ENCODE measurements around the gene ABCA2.

ABCA2 gene

GRCh38 chr9:136991993-136992818 is 35.8 kb downstream of the ABCA2 start, which contains the start of gene PAXX:
PAXX (plus strand) TSS chr9:136992422; CDS start chr9:136992444, 22 bp downstream.
- peaks cover 17% of the 10 kb centered on the region for H3K4me1 ChIP-seq (ENCODE audit: control insufficient read depth, insufficient read depth, low read length)
- peak within 1 kb of the TSS; percentile 74 for H3K4me3 ChIP-seq (ENCODE audit: low read depth, low read length)
- peak within 1 kb of the TSS; percentile 56 for H3K9ac ChIP-seq (ENCODE audit: low read length)
- H3K36me3 ChIP-seq (ENCODE audit: control insufficient read depth, insufficient read depth, low read length): no peaks in the 10 kb centered on the region
- H3K27ac ChIP-seq (ENCODE audit: low read depth, low read length): no peak within 1 kb of the TSS; the same call in 1 of the 2 replicates
- H3K9me3 ChIP-seq (ENCODE audit: control insufficient read depth, insufficient read depth, low read depth, low read length): peaks cover 11% of the 10 kb centered on the region
- H3K27me3 ChIP-seq (ENCODE audit: control insufficient read depth, insufficient read depth, low read length): peaks cover 23% of the 10 kb centered on the region

- Histone ChIP-seq H3K27me3 (ENCODE audit: control insufficient read depth, insufficient read depth, low read length) (peaks cover 18% of the 10 kb centered on the region), H3K9me3 (ENCODE audit: control insufficient read depth, insufficient read depth, low read depth, low read length) (peaks cover 11% of the 10 kb centered on the region), H3K36me3 (ENCODE audit: control insufficient read depth, insufficient read depth, low read length) (no peaks in the 10 kb centered on the region), H3K27ac (ENCODE audit: low read depth, low read length) (no peak overlapping the region), H3K4me3 (ENCODE audit: low read depth, low read length) (no peak overlapping the region), H3K9ac (ENCODE audit: low read length) (no peak overlapping the region), H3K4me1 (ENCODE audit: control insufficient read depth, insufficient read depth, low read length) (peaks cover 4% of the 10 kb centered on the region; the same call in 1 of the 2 replicates)
These were observed 37.7 kb downstream of the ABCA2 start for GRCh38 chr9:136990242-136990911.

GRCh38 chr9:136988872-136989271 is 39.2 kb downstream of the ABCA2 start:
- H3K4me3 ChIP-seq (ENCODE audit: low read depth, low read length): no peak overlapping the region
- H3K9me3 ChIP-seq (ENCODE audit: control insufficient read depth, insufficient read depth, low read depth, low read length): peaks cover 11% of the 10 kb centered on the region
- H3K4me1 ChIP-seq (ENCODE audit: control insufficient read depth, insufficient read depth, low read length): peaks cover 8% of the 10 kb centered on the region
- no peak overlapping the region for H3K27ac ChIP-seq (ENCODE audit: low read depth, low read length)
- no peaks in the 10 kb centered on the region for H3K36me3 ChIP-seq (ENCODE audit: control insufficient read depth, insufficient read depth, low read length)
- peaks cover 19% of the 10 kb centered on the region; the same call in 1 of the 2 replicates for H3K27me3 ChIP-seq (ENCODE audit: control insufficient read depth, insufficient read depth, low read length)
- no peak overlapping the region for H3K9ac ChIP-seq (ENCODE audit: low read length)

GRCh38 chr9:136985853-136986252 is 42.2 kb downstream of the ABCA2 start:
- no peaks in the 10 kb centered on the region for H3K36me3 ChIP-seq (ENCODE audit: control insufficient read depth, insufficient read depth, low read length)
- no peak overlapping the region for H3K27ac ChIP-seq (ENCODE audit: low read depth, low read length)
- peaks cover 22% of the 10 kb centered on the region; the same call in 1 of the 2 replicates for H3K27me3 ChIP-seq (ENCODE audit: control insufficient read depth, insufficient read depth, low read length)
- H3K9me3 ChIP-seq (ENCODE audit: control insufficient read depth, insufficient read depth, low read depth, low read length): peaks cover 8% of the 10 kb centered on the region
- no peak overlapping the region for H3K9ac ChIP-seq (ENCODE audit: low read length)
- peaks cover 4% of the 10 kb centered on the region for H3K4me1 ChIP-seq (ENCODE audit: control insufficient read depth, insufficient read depth, low read length)
- H3K4me3 ChIP-seq (ENCODE audit: low read depth, low read length): no peak overlapping the region

GRCh38 chr9:136985027-136985602 is 42.9 kb downstream of the ABCA2 start:
- Histone ChIP-seq H3K4me1 (ENCODE audit: control insufficient read depth, insufficient read depth, low read length) (peaks cover 4% of the 10 kb centered on the region), H3K4me3 (ENCODE audit: low read depth, low read length) (peak overlapping the region; percentile 46), H3K9me3 (ENCODE audit: control insufficient read depth, insufficient read depth, low read depth, low read length) (peaks cover under 1% of the 10 kb centered on the region; the same call in 1 of the 2 replicates), H3K27ac (ENCODE audit: low read depth, low read length) (no peak overlapping the region), H3K9ac (ENCODE audit: low read length) (no peak overlapping the region), H3K36me3 (ENCODE audit: control insufficient read depth, insufficient read depth, low read length) (no peaks in the 10 kb centered on the region), H3K27me3 (ENCODE audit: control insufficient read depth, insufficient read depth, low read length) (peaks cover 22% of the 10 kb centered on the region; the same call in 1 of the 2 replicates)

- H3K9me3 ChIP-seq (ENCODE audit: control insufficient read depth, insufficient read depth, low read depth, low read length): no peaks in the 10 kb centered on the region
- H3K36me3 ChIP-seq (ENCODE audit: control insufficient read depth, insufficient read depth, low read length): no peaks in the 10 kb centered on the region
- no peak overlapping the region for H3K9ac ChIP-seq (ENCODE audit: low read length)
- H3K27ac ChIP-seq (ENCODE audit: low read depth, low read length): no peak overlapping the region
- peaks cover 4% of the 10 kb centered on the region for H3K4me1 ChIP-seq (ENCODE audit: control insufficient read depth, insufficient read depth, low read length)
- H3K27me3 ChIP-seq (ENCODE audit: control insufficient read depth, insufficient read depth, low read length): peaks cover 22% of the 10 kb centered on the region; the same call in 1 of the 2 replicates
- peak overlapping the region; percentile 46; the same call in 1 of the 2 replicates for H3K4me3 ChIP-seq (ENCODE audit: low read depth, low read length)
These were observed 43.5 kb downstream of the ABCA2 start for GRCh38 chr9:136984464-136985026.

- Histone ChIP-seq H3K4me1 (ENCODE audit: control insufficient read depth, insufficient read depth, low read length) (peaks cover 4% of the 10 kb centered on the region), H3K27ac (ENCODE audit: low read depth, low read length) (no peak overlapping the region), H3K9ac (ENCODE audit: low read length) (no peak overlapping the region), H3K27me3 (ENCODE audit: control insufficient read depth, insufficient read depth, low read length) (peaks cover 22% of the 10 kb centered on the region; the same call in 1 of the 2 replicates), H3K9me3 (ENCODE audit: control insufficient read depth, insufficient read depth, low read depth, low read length) (no peaks in the 10 kb centered on the region), H3K4me3 (ENCODE audit: low read depth, low read length) (no peak overlapping the region), H3K36me3 (ENCODE audit: control insufficient read depth, insufficient read depth, low read length) (no peaks in the 10 kb centered on the region)
These were observed 44.3 kb downstream of the ABCA2 start for GRCh38 chr9:136983656-136984314.

GRCh38 chr9:136983167-136983566 is 44.9 kb downstream of the ABCA2 start:
- Histone ChIP-seq H3K4me1 (ENCODE audit: control insufficient read depth, insufficient read depth, low read length) (peaks cover 4% of the 10 kb centered on the region), H3K27me3 (ENCODE audit: control insufficient read depth, insufficient read depth, low read length) (peaks cover 22% of the 10 kb centered on the region; the same call in 1 of the 2 replicates), H3K27ac (ENCODE audit: low read depth, low read length) (no peak overlapping the region), H3K4me3 (ENCODE audit: low read depth, low read length) (no peak overlapping the region), H3K9ac (ENCODE audit: low read length) (no peak overlapping the region), H3K36me3 (ENCODE audit: control insufficient read depth, insufficient read depth, low read length) (no peaks in the 10 kb centered on the region), H3K9me3 (ENCODE audit: control insufficient read depth, insufficient read depth, low read depth, low read length) (no peaks in the 10 kb centered on the region)

GRCh38 chr9:136982232-136983051 is 45.6 kb downstream of the ABCA2 start, which contains the start of gene LCNL1:
LCNL1 (plus strand) TSS chr9:136982993; CDS start chr9:136983587, 594 bp downstream.
- Histone ChIP-seq H3K36me3 (ENCODE audit: control insufficient read depth, insufficient read depth, low read length) (no peaks in the 10 kb centered on the region), H3K27ac (ENCODE audit: low read depth, low read length) (no peak within 1 kb of the TSS), H3K9ac (ENCODE audit: low read length) (no peak within 1 kb of the TSS), H3K9me3 (ENCODE audit: control insufficient read depth, insufficient read depth, low read depth, low read length) (no peaks in the 10 kb centered on the region), H3K27me3 (ENCODE audit: control insufficient read depth, insufficient read depth, low read length) (peaks cover 24% of the 10 kb centered on the region), H3K4me1 (ENCODE audit: control insufficient read depth, insufficient read depth, low read length) (peaks cover 5% of the 10 kb centered on the region), H3K4me3 (ENCODE audit: low read depth, low read length) (no peak within 1 kb of the TSS)

Data from HUES6 (cell line).